Testis (tissue), 3 donors: ENCODE results near the gene SPOP. TPM values are rescaled to one million over a fixed set of nuclear protein-coding genes. Genes with fewer than 3 reads are reported as not detected.
A peak's percentile ranks its signal among the peaks of the same experiment; 100 is the strongest.

Experiments
- DNase-seq: peaks from one replicate; pipeline ENCODE4 v3.0.0-alpha.2; 2019
- H3K27ac ChIP-seq, 2 donors: fragments of 200-600 bp; sonication (generic); one replicate each; pipeline ENCODE4 v1.5.1; 2019
- H3K27me3 ChIP-seq: fragments of 200-600 bp; sonication (generic); one replicate; pipeline ENCODE4 v1.5.1; 2019
- H3K36me3 ChIP-seq: fragments of 200-600 bp; sonication (generic); one replicate; pipeline ENCODE4 v1.5.1; 2017; ENCODE audit warnings: low read depth; ENCODE audit errors: missing control alignments
- H3K4me1 ChIP-seq: fragments of 200-600 bp; sonication (generic); one replicate; pipeline ENCODE4 v1.5.1; 2019
- H3K4me3 ChIP-seq, 2 donors: fragments of 200-600 bp; sonication (generic); one replicate each; pipeline ENCODE4 v1.5.1; 2017 to 2019
- H3K9me3 ChIP-seq: fragments of 200-600 bp; sonication (generic); one replicate; pipeline ENCODE4 v1.5.1; 2017
- POLR2A ChIP-seq: fragments of 450-650 bp; IDR thresholded peaks from one replicate; pipeline ENCODE4 v1.6.1; 2017; ENCODE audit warnings: antibody characterized with exemption, mild to moderate bottlenecking, moderate library complexity
- WGBS, 2 donors: methylation state at CpG; one replicate each; pipeline ENCODE4 v1.1.5; 2018; 5-methylcytosine and 5-hydroxymethylcytosine counted together
- intact Hi-C: fragments of 100-400 bp; cut with DNase I; formaldehyde crosslinking; loops from one replicate; pipeline ENCODE4 v1.15.1; 2023; ENCODE audit warnings: low total_unique reads
- polyA plus RNA-seq: library from polyadenylated mRNA; stranded (reverse); fragments of 350-450 nt; fragmentation: Illumina TruSeq; extraction: RNeasy Lipid Tissue Mini Kit (QIAGEN cat#74804); gene quantifications from one replicate; pipeline ENCODE4 v1.2.3, GENCODE V29; 2014; ENCODE audit warnings: low read depth, low replicate concordance; ENCODE audit not compliant: insufficient read depth
- total RNA-seq, 2 donors: library from RNA; depleted of rRNA; stranded (reverse); fragments of >200 nt; gene quantifications; one replicate each; pipeline ENCODE4 v1.2.3, GENCODE V29; 2016
- TF ChIP-seq, protein P1 (sequence below), 3 experiments: fragments of 450-650 bp in 2 of 3; fragments of 200-600 bp in 1 of 3; sonication (generic) in 1 of 3; IDR thresholded peaks; one replicate each; pipeline ENCODE4 v1.5.1; 2016 to 2019; ENCODE audit warnings: antibody characterized with exemption in 3 of 3, mild to moderate bottlenecking in 2 of 3, moderate library complexity in 1 of 3

Gene SPOP
- total and polyA plus RNA-seq, 3 donors from 2014 or later = 39.6 to 60.6 (median 52.0) TPM

DNA sequence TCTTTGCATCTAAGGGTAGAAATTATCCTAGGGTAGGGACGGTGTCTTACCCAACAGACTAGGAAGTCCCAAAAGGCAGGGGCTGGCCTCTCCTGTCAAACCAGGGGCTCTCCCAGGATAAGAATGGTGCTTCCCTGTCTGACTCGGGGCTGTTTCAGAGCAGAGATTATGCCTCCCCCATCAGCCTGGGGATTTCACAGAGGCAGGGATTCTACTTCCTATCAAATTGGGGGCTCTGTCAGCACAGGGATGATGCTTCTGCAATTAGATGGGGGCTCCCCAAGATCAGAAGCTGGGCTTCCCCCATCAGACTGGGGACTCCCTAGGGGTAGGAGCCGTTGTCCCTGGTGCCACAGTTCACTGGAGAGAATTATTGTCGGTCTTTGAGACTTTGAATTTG, 99.9 kb downstream of the SPOP start:
- no peaks in the 10 kb centered on the region for H3K9me3 ChIP-seq
- H3K4me1 ChIP-seq = peaks cover 36% of the 10 kb centered on the region
- TF ChIP-seq, protein P1, sequence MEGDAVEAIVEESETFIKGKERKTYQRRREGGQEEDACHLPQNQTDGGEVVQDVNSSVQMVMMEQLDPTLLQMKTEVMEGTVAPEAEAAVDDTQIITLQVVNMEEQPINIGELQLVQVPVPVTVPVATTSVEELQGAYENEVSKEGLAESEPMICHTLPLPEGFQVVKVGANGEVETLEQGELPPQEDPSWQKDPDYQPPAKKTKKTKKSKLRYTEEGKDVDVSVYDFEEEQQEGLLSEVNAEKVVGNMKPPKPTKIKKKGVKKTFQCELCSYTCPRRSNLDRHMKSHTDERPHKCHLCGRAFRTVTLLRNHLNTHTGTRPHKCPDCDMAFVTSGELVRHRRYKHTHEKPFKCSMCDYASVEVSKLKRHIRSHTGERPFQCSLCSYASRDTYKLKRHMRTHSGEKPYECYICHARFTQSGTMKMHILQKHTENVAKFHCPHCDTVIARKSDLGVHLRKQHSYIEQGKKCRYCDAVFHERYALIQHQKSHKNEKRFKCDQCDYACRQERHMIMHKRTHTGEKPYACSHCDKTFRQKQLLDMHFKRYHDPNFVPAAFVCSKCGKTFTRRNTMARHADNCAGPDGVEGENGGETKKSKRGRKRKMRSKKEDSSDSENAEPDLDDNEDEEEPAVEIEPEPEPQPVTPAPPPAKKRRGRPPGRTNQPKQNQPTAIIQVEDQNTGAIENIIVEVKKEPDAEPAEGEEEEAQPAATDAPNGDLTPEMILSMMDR (IDR thresholded peaks at IDR 0.05) = no peak
- no peak for TF ChIP-seq POLR2A
- H3K27ac ChIP-seq = peak overlapping the region in 1 of 2 donors; percentile 84
- no peaks in the 10 kb centered on the region for H3K36me3 ChIP-seq
- intact Hi-C loops = loop anchor here (10.0 kb wide), 1 partner anchor 197 kb away; no protein-coding TSS in a partner anchor
- 66 to 93% methylated on average over 2 to 4 of the region's 4 CpGs for WGBS, 2 donors
- H3K27me3 ChIP-seq = no peaks in the 10 kb centered on the region
- no peak for DNase-seq
- no peak overlapping the region for H3K4me3 ChIP-seq

DNA sequence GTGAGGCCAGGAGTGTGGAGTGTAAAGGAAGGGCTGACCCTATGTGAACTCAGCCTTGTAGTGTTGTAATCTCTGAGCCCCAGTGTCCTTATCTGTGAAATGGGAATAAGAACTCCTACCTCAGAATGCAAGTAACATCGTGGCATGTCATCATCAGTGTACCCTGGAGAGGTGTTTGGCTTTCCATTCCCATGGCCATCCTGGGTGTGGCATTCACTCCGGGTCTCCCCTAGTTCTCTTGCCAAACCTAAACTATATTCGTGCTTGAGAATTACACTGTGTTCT, 100.3 kb downstream of the SPOP start:
- no peak for DNase-seq
- 22 to 37% methylated on average over 3 of the region's 3 CpGs for WGBS, 2 donors
- intact Hi-C loops = loop anchor here (10.0 kb wide), 1 partner anchor 197 kb away; no protein-coding TSS in a partner anchor
- H3K27ac ChIP-seq = peak overlapping the region; percentile 84
- no peaks in the 10 kb centered on the region for H3K36me3 ChIP-seq
- H3K27me3 ChIP-seq = no peaks in the 10 kb centered on the region
- peak overlapping the region in 1 of 2 donors; percentile 63 for H3K4me3 ChIP-seq
- TF ChIP-seq, protein P1 (IDR thresholded peaks at IDR 0.05) = no peak
- TF ChIP-seq POLR2A = no peak
- H3K4me1 ChIP-seq = peaks cover 36% of the 10 kb centered on the region
- H3K9me3 ChIP-seq = no peaks in the 10 kb centered on the region

DNA sequence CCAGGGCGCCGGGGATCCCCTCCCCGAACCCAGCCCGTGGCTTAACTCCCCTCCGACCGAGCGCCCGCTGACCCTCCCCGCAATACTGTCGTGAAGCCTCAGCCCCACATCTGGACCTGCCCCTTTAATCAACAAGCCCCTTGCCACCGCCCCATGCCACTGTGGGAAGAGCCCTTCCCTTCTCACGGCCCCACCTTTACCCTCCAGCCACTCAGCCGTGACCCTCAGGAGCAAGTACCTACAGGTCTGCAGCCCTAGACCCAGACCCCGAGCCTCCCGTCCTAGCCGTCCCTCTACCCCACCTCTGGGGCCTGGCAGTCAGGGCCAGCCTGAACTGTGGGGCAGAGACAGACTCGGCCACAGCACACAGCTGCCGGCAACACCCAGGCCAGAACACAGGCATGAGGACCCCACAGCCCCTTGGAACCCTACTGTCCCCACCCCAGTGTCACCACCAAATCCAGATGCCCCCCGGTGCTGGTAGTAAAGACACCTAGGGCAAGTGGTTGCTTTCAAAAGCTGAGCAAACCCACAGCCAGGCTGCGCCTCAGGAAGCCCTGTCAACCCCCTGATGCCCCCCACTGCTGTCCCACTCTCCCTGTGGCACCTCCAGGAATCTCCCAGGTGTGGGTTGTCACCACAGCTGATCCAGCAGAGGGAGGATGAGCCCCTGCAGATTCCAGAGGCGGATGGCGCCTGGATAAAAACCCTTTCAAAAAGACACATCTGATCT, 100.8 kb downstream of the SPOP start:
- H3K4me3 ChIP-seq = peak overlapping the region; percentile 63 to 76
- H3K27ac ChIP-seq = peak overlapping the region; percentile 84
- intact Hi-C loops = loop anchor here (10.0 kb wide), 1 partner anchor 198 kb away; no protein-coding TSS in a partner anchor
- no peaks in the 10 kb centered on the region for H3K9me3 ChIP-seq
- 4 to 15% methylated on average over 17 to 22 of the region's 22 CpGs for WGBS, 2 donors
- H3K27me3 ChIP-seq = no peaks in the 10 kb centered on the region
- TF ChIP-seq POLR2A = no peak
- TF ChIP-seq, protein P1 (IDR thresholded peaks at IDR 0.05) = no peak
- peaks cover 38% of the 10 kb centered on the region for H3K4me1 ChIP-seq
- DNase-seq = no peak
- H3K36me3 ChIP-seq = no peaks in the 10 kb centered on the region

DNA sequence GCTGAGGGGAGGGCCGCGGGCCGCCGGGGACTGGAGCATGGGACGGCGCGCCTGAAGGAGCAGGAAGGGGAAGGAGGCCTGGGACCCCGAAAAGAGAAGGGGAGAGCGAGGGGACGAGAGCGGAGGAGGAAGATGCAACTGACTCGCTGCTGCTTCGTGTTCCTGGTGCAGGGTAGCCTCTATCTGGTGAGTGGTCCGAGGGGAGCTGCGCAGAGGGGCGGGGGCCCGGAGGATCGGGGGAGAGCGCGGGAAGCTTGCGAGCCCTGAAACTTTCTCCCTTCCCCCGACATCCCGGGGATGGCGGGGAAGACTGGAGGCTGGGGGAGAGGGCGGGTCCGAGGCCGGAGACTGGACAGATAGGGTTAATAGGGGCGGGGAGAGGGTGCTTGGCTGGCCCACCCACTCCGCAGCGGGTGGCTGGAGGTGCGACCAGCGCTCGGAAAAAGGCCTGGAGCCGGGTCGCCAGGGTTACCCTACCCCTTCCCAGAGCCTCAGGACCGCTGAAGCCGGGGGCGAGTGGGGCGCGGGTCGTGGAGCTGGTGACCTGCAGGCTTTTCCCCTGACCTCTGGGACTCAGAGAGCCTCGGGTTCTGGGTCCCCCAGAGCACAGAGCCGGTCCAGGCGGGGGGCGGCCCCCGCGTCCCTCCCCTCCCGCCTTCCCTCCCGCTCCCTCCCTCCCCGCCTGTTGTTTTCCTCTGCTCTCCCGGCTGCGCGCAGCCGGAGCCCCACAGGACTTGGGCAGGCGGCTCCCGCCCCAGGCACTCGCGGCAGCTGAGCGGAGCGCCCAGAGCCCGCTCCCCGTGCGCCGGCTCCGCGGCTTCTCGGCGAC, 101.6 kb downstream of the SPOP start:
- intact Hi-C loops = loop anchor here (10.0 kb wide), 1 partner anchor 198 kb away; no protein-coding TSS in a partner anchor
- H3K4me1 ChIP-seq = peaks cover 42% of the 10 kb centered on the region
- H3K27ac ChIP-seq = peak overlapping the region; percentile 84
- DNase-seq = peak; percentile 56
- WGBS, 2 donors = 1 to 2% methylated on average over 26 to 68 of the region's 68 CpGs
- H3K4me3 ChIP-seq = peak overlapping the region; percentile 63 to 76
- no peaks in the 10 kb centered on the region for H3K36me3 ChIP-seq
- H3K9me3 ChIP-seq = no peaks in the 10 kb centered on the region
- TF ChIP-seq, protein P1 (IDR thresholded peaks at IDR 0.05) = no peak
- no peaks in the 10 kb centered on the region for H3K27me3 ChIP-seq
